ENCODE data around the gene PTPRZ1.

PTPRZ1 gene

DNA sequence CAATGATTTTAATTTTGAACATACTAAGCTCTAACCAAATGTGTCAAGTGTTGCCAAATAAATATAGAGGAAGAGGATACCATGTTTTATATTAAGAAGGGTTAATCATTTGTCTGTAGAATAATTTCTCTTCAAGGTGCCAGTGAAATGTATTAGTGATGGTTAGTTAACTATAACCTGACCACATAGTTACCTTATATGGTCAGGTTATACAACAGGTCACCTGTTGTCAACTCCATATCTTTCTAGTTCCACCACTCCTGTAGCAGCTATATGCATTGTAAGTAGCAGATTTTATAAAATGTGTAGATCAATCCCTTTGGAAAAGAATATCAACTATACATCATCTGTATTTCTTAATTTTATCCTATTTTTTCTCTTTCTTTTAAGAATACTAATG is 35.1 kb downstream of the PTPRZ1 start:
- TF ChIP-seq, protein P1, sequence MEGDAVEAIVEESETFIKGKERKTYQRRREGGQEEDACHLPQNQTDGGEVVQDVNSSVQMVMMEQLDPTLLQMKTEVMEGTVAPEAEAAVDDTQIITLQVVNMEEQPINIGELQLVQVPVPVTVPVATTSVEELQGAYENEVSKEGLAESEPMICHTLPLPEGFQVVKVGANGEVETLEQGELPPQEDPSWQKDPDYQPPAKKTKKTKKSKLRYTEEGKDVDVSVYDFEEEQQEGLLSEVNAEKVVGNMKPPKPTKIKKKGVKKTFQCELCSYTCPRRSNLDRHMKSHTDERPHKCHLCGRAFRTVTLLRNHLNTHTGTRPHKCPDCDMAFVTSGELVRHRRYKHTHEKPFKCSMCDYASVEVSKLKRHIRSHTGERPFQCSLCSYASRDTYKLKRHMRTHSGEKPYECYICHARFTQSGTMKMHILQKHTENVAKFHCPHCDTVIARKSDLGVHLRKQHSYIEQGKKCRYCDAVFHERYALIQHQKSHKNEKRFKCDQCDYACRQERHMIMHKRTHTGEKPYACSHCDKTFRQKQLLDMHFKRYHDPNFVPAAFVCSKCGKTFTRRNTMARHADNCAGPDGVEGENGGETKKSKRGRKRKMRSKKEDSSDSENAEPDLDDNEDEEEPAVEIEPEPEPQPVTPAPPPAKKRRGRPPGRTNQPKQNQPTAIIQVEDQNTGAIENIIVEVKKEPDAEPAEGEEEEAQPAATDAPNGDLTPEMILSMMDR (IDR thresholded peaks at IDR 0.05; ENCODE audit: control insufficient read depth, insufficient read depth, low read depth, low read length, missing control alignments), result no peak
- no peak for DNase-seq (ENCODE audit: low read depth)
- H3K4me3 ChIP-seq (ENCODE audit: control insufficient read depth, low read depth, low read length), result no peak overlapping the region

DNA sequence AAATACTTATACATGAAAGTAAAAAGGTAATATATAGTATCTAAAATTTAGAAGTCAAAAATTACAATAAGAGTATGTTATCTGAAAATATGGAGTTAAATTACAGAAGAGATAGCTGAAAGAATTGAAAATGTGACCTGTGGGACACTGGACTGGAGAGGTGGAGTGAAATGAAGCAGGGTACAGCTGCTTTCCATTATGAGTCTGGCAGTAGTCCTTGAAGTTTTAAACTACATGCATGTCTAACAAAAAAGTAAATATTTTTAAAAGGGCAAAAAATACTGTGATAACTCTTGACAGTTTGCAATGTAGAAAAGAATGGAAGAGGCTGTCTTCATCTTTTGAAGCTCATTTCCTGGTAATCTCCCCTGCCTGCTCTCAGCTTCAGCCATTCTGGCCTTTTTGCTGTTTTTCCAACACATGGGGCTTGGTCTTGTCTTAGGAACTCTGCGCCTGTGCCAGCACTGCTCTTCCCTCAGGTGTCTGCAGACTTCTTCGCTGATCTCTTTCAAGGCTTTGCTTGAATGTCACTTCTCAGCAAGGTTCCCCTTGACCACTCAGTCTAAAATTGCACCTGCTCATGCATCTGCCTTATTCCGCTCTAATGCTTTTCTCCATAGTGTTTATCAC is 36.9 kb downstream of the PTPRZ1 start:
- no peak for DNase-seq (ENCODE audit: low read depth)
- TF ChIP-seq, protein P1 (IDR thresholded peaks at IDR 0.05; ENCODE audit: control insufficient read depth, insufficient read depth, low read depth, low read length, missing control alignments), result no peak
- H3K4me3 ChIP-seq (ENCODE audit: control insufficient read depth, low read depth, low read length), result no peak overlapping the region

DNA sequence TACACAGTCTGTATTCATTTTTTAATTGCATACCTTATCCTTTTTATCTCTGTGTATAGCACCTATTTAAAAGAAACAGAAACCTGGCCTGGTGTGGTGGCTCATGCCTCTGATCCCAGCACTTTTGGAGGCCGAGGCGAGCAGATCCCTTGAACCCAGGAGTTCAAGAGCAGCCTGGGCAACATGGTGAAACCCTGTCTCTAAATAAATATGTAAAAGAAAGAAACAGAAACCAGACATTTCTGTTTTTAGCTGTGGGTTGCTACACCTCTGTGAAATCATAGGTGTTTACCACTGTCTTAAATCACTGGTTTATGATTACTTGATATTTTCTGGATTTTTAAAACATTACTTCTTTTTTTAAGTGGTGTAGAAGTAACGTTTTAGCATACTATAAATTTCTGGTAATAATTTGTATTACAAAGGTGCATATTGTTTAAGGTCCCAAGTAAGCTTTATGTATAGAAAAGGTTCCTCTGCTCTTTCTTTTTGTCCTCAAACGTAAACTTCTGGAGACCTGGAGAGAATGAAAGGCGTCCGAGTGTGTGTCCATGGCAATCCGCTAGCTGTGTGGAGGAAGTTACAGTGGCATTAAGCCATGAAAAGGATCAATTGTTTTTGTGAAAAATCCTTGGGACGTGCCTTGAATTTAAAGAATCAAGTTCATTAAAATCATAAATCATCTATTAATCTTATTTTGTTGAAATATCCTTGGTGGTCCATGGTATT is 41.1 kb downstream of the PTPRZ1 start:
- TF ChIP-seq, protein P1 (IDR thresholded peaks at IDR 0.05; ENCODE audit: control insufficient read depth, insufficient read depth, low read depth, low read length, missing control alignments), result no peak
- no peak overlapping the region for H3K4me3 ChIP-seq (ENCODE audit: control insufficient read depth, low read depth, low read length)
- no peak for DNase-seq (ENCODE audit: low read depth)

DNA sequence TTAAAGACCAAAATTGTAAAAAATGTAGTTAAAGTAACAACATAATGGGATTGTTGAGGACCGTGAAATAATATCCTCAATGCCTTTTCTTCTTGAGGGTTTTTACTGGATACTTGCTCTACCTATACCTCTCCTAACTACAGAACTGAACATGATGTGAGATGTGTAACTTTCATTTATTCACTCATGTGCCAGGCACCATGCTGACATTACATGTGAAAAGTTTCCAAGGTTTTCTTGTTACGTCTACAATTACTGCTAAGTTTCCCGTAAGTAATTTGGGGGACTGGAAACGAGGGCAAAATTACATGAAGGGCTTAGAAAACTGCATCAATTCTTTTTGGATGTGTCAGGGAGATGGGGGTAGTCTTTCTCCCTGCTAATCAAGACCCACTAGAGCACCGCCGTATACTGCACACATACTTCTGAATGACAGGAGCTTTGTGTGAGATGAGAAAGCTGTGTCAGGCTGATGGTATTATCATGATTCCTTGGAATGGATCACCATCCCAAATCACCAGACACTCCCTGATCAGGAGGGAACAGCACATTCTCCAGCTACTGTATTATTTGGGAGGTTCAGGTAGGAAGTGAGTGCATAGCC is 41.8 kb downstream of the PTPRZ1 start:
- TF ChIP-seq, protein P1 (IDR thresholded peaks at IDR 0.05; ENCODE audit: control insufficient read depth, insufficient read depth, low read depth, low read length, missing control alignments), result no peak
- DNase-seq (ENCODE audit: low read depth), result no peak
- no peak overlapping the region for H3K4me3 ChIP-seq (ENCODE audit: control insufficient read depth, low read depth, low read length)

DNA sequence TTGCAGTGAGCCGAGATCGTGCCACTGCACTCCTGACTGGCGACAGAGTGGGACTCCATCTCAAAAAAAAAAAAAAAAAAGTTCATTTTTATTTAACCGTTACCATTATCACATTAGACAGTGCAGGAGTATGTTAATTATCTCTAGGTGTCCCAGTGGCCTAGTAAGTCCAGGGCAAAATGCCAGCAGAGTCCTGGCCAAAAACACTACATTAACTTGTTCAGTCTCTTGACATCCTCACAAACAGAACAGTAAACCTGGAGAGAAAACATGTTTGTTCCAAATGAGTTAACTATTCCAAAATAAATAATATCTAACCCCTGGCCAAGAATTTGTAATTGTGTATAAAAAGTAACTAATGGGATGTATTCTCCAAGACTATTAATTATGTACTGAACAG is 43.2 kb downstream of the PTPRZ1 start:
- H3K4me3 ChIP-seq (ENCODE audit: control insufficient read depth, low read depth, low read length), result no peak overlapping the region
- TF ChIP-seq, protein P1 (IDR thresholded peaks at IDR 0.05; ENCODE audit: control insufficient read depth, insufficient read depth, low read depth, low read length, missing control alignments), result no peak

DNA sequence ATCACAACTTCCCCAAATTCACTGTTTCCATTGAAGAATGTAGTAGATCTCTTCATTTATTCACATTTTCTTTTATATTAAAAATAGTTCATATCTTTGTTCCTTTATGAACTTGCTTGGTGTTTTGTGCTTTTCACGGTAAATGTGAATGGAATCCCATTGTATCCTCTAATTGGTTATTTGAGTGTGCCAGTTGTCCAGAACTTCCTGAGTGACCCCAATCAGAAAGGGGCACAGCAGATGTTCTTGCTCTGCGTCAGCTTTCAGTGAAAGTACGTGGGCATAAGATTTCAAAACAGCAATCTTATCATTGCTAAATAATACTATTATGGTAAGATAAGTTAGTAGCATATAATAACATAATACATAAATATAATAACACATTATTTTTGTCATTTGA is 47.0 kb downstream of the PTPRZ1 start:
- DNase-seq (ENCODE audit: low read depth), result no peak
- H3K4me3 ChIP-seq (ENCODE audit: control insufficient read depth, low read depth, low read length), result no peak overlapping the region
- TF ChIP-seq, protein P1 (IDR thresholded peaks at IDR 0.05; ENCODE audit: control insufficient read depth, insufficient read depth, low read depth, low read length, missing control alignments), result no peak

More for the DNA sequence above, 43.2 kb downstream of the PTPRZ1 start:
- no peak for DNase-seq (ENCODE audit: low read depth)

Data from AG09309 (cell line).